Activated CD4-positive, alpha-beta T cell treated with anti-CD3 and anti-CD28 coated beads, Interleukin-2, Interleukin-6, amounts not matched to agents 100 ng/mL and 50 ng/mL, durations not matched to agents 16 hours and 8 hours (primary cell): ENCODE results near the gene SSC5D.

ENCODE experiments used
- DNase-seq: peaks from one replicate; pipeline ENCODE4 v3.0.0-alpha.2; 2020

The SSC5D gene

DNA sequence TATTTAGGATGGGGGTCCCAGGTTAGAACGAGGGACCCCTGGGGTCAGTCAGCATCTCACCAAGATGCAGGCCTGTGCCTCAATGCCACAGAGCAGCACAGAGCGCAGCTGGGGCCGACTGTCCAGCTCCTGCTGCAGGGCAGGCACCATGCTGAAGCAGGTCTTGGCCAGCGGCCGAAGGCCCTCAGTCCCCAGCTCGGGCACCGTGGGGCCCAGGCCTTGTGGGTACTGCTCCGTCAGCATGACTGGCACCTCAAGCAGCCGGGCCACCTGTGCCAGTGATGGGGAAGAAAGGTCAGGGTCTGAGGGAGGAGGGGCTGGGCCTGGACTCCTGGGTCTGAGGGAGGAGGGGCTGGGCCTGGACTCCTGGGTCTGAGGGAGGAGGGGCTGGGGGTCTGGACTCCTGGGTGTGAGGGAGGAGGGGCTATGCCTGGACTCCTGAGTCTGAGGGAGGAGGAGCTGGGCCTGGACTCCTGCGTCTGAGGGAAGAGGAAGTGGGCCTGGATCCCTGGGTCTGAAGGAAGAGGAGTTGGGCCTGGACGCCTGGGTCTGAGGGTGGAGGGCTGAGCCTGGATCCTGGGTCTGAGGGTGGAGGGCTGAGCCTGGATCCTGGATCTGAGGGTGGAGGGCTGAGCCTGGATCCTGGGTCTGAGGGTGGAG is 32.5 kb upstream of the SSC5D start:
- DNase-seq: no peak

DNA sequence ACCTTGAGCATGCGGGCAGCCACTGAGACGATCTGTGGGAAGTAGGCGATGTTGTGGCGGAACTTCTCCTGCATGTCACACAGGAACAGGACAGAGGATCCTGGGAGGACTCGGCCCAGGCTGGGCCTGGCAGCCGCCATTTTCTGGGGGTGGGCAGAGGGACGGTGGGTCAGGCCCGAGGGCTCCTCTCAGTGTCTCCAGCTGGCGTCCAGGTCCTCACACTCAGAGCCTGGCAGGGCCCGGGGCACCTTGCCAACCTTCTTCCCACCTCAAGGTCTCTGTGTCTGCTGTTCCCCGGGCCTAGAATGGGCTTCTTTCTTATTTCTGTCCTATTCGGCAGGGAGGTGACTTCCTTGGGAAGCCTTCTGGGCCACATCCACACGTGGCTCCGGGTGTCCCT is 31.9 kb upstream of the SSC5D start:
- DNase-seq: no peak

DNA sequence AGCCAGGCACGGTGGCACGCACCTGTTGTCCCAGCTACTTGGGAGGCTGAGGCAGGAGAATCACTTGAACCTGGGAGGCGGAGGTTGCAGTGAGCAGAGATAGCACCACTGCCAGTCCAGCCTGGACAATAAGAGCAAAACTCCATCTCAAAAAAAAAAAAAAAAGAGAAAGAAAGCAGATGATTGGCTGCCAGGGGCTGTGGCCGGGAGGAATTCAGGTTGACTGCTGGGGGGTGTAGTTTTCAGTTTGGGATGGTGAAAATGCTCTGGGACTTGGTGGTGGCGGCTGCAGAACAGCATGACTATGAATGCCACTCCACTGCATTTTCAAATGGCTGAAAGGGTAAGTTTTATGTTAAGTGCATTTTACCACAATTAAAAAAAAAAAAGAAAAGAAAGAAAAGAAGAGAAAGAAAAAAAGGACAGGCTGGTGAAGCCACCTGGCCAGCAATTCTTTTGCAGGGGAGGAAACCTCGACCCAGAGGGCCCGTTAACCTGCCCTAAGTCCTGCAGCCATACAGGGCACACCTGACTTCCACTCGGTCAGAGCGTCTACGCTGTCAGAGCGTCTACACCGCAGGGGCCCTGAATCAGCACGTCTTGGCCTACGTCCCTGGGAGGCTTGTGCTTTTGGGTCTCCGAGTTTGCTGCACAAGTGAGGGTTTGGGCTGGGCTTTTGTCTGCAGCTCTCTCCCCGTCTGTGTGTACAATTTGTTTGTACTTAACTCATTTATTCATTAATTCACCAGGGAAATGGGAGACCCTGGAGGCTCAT is 30.4 kb upstream of the SSC5D start:
- no peak for DNase-seq

DNA sequence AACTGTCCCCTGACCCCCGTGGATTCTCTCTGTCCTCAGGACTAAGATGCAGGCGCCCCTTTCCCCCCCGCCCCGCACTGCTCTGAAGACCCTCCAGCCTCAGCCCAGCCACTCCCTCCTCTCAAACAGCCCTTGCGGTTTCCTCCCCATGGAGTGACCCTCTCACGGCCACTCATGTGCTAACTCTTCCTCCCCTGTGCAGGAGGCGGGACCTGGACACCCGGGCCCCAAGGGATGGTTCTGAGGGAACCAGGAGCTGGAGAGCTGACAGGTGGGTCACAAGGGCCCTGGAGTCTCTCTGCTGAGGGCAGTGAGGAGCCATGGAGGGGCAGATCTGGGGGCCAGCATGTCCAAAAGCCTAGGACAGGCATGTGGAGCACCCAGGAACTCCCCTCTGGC is 28.7 kb upstream of the SSC5D start:
- DNase-seq: no peak

DNA sequence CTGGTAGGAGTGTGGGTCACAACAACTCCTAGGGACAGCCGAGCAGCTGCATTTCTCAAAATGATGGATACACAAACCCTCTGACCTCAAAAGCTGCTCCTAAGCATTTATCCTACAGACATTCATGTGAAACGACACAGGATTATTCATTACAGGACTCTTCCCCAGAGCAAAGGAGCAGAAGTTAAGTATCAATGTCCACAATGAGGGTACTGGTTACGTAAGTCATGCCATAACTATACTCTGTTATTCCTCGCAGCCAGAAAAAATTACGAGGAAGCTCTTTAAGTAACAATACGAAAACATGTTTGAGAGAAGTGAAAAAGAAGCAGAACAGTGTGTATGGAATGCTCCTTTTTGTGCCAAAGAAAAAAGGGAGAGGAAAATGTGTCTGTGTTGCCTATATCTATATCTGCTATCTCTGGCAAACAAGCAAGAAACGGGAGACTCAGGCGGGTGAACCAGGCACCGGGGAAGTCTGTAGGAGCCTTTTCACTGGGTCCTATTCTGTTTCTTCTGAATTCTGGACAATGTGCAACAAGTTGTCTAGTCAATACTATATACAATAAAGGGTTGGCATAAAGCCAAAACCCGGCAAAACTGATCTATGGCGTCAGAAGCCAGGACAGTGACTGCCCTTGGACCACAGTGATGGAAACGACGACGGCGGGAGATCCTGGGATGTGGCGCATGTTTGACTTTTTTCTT is 28.1 kb upstream of the SSC5D start:
- no peak for DNase-seq

DNA sequence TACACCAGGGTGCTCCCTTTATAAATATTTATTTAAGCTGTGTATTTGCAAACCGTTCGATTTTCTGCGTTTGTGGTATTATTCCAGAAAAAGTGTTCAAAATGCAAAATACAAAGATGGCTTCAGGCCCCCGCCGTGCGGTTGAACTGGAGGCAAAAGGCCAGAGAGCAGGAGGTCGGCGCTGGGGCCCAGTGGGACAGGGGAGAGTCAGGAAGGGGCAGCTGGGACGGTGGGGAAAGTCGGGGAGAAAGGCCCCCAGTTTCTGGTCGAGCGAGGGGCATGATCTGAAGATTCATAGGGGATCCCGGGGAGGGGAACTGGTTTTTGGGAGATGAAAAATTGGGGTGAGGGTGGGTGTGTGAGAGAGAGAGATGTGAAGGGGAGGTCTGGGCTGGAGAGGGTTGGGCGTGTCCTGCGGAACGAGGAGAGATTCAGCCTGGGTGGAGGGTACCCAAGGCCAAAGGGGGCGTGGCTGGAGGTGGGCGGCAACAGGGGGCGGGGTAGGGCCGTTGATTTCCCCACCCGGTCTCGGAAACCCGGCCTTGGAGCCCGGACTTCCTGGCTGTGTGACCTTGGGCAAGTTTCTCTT is 27.5 kb upstream of the SSC5D start:
- DNase-seq: peak; percentile 70

DNA sequence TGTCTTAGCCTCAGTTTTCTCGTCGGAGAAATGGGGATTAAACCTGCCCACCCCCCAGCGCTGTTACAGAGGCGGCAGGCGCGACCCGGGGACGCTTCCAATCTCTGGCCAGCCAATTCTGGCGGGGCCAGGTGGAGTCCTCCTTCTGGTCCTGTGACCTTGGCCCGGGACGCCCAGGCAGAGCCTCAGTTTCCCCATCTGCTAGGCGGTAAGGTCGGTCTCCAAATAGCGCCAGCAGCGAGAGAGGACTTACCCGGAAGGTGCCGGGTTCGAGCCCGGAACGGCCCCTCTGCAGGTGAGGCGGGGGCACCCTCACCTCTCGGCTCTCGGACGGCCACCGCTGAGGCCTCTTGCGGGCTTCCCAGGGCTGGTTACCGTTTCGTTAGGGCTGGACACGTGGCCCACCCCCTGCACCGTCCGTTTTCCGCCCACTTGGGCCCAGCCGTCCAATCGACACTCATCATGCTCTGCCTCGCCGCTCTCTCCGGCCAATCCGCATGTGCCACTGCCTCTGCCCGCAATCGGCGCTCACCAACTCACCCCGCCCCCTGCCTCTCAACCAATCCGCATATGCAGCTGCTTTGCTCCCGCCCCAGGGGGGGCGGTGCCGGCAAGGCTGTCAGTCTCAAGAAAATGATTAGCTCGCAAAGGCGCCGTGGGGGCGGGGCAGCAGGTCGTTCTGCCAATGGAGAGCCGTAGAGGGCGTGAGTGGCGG is 26.8 kb upstream of the SSC5D start, which contains the start of gene ISOC2:
ISOC2 (minus strand) TSS at position 384 of the 715 bp plus-strand sequence. CDS start 5,156 bp downstream, outside the sequence.
- DNase-seq: peak; percentile 100

DNA sequence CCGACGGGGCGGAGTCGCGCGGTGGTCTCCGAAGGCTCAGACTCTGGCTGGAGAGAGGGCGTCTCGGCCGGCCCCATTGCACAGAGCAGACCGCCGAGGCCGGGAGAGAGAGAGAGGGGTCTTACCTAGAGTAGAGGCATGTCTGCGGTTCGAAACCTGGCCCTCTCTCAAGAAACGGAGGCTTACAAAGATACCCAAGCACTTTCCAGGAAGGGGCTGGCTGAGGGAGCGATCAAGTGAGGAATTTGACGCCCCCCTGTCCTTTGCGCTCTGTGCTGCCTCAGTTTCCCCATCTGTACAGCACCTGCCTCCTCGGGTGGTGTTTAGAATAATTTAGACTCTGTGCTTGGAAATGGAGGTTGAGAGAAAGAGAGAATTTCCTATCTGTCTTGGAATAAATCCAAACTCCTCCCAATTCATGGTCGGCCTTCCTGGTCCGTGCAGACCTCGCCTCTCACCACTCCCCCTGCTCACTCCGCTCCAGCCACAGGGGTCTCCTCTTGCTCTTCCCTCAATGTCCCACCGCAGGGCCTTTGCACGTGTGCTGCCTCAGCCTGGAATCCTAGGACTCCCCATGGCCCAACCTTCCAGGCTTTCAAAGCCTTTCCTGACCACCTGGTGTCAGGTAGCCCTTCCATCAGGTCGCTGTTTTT is 26.1 kb upstream of the SSC5D start:
- DNase-seq: no peak

DNA sequence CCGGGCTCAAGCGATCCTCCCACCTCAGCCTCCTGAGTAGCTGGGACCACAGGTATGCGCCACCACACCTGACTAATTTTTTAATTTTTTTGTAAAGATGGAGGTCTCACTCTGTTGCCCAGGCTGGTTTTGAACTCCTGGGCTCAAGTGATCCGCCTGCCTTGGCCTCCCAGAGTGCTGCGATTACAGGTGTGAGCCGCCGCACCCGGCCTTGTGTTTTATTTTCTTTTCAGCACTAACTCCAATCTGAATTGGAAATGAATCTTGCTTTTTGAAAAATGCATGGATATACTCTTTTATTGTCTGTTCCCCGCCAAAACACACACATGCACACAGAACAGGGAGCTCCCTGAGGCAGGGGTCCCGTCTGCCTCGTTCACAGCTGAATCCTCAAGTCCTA is 25.5 kb upstream of the SSC5D start:
- no peak for DNase-seq

DNA sequence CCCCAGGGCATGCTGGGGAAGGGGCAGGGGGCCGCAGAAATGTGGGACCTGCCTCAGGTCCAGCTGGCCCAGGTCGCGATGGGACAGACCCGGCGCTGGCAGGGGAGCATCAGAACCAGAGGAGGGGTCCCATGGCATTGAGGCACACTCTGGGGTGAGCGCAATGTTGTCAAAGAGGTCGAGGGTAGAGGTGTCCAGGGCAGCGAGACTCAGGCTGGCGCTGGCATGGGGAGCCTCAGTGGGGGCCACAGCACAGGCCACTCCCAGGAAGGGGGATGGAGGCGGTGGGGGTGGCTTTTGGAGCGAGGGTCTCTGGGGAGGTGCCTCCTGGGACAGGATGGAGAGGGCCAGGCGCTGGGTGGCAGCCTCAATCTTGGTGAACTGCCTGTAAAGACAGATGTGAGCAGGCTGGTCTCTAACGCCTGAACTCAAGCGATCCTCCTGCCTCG is 24.6 kb upstream of the SSC5D start:
- DNase-seq: no peak

DNA sequence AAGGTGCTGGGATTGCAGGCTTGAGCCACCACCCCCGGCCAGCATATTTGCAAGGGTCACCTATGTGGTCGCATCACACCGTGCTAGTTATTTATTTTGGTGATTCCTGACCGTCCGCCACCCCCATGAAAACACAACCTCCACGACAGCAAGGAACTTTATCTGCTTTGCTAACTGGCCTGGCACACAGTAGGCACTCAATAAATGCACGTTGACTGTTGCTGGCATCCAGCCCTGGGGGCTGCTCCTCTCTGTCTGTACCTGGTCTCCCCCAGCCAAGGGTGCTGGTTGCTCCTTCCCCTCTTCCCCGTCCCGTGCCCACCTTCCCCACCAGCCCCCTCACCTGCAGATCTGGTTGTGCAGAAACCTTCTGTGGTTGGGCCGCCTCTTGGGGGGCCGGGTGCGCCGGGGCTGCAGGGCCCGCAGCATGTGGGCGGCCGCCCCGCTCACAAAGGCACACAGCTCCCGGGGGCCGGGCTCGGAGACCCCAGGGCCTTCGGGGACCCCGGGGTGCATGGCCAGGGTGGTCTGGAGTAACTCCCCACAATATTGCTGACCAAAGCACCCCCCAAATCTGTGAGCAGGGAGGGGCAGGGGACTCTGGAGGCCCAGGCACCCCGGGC is 24.1 kb upstream of the SSC5D start:
- no peak for DNase-seq

DNA sequence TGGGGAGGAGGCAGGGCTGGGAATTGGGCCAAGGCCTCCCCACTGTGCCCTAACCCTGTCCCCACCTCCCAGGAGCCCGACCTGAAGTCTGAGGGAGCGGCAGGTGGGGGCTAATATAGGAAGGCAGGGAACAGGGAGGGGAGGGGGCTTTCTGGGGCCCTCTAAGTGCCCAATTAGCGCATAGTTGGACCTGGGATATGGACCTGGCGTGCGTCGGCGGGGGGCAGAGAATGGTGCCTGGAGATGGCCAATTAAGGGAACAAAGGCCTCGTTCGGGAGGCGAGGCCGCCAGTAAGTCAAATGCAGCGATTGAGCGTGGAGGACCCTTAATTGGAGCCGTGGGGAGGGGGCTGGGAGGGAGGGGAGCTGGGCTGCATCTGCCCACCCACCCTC is 23.6 kb upstream of the SSC5D start, which contains the start of gene C19orf85:
C19orf85 (minus strand) TSS at position 90 of the 393 bp plus-strand sequence. CDS start 197 bp downstream, outside the sequence.
- DNase-seq: no peak

DNA sequence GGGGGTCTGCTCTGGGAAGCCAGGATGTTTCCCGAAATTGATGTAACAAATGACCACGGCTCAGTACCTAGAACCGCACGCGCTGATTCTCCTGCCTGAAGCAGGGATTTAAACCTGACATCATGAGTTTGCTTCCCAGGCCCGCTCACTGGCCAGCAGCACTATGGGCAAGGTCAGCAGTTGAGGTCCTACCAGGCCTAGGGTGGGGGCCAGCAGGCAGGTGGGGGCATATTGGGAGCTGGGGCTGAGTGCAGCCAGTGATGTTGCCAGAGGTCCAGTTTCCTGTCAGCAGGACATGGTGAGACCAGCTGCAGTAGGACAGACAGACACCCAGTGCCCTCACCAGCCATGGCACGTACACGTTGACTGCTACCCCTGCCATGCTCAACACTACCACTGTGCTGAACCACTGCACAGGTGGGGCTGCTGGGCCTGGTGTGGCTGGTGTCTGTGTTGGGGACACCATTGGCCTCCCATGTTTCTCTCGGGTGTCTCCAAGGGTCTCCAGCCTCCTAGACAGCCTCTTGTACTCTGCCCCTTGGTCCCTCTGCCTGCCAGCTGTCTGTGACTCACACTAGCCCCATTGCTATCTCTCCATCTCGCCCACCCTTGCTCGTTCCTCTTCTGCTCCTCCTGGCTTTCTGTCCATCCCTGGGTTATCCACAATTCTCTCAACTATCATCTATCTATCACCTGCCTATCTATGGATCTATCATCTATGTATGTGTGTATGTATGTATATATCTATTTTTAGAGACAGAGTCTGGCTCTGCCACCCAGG is 22.6 kb upstream of the SSC5D start:
- no peak for DNase-seq

DNA sequence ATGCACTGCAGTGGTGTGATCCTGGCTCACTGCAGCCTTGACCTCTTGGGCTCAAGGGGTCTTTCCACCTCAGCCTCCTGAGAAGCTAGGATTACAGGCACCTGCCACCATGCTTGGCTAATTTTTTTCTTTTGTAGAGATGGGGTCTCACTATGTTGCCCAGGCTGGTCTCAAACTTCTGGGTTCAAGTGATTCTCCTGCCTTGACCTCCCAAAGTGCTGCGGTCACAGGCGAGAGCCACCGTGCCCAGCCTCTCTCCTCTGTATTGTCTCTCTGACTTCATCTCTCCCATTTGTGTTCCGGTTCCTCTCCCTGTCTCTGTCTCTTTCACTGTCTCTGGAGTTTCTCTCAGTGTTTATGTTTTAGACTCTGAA is 22.0 kb upstream of the SSC5D start:
- no peak for DNase-seq

DNA sequence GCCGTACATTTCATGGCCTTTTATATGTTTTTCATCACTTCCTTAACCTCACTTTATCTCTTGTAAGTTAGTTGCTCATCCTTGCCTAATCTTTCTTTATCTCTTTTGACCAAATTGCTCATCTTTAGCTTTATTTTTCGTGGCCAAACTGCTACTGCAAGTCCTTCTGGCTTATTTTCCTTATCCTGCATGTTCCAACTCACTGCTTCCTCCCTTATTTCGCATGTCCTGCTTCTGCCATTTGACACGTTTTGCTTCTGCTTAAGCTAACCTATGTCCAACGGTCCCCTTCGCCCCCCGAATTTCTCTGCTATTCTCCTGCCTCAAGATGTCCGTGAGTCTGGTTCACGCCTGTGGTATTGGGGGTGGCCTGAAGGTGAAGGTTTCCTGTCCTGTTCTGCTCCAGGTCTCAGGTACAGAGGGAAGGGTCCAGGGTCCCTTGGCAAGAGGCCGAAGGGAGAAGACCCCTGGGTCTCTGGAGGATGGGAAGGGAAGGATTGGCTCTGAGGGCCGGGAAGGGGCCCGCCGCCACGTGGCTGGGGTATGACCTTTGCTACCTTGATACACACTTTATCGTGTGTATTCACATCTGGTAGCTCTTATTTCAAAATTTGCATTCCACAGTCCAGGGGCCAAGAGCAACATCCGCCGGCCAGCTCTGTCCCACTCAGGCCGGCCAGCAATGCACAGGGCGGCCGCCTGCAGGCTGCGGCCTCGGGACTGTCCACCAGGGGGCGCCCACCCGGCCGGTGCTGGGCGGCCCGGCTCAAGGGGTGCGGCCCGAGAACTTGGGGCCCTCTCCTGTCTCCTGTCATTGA is 20.8 kb upstream of the SSC5D start:
- peak; percentile 79 for DNase-seq

DNA sequence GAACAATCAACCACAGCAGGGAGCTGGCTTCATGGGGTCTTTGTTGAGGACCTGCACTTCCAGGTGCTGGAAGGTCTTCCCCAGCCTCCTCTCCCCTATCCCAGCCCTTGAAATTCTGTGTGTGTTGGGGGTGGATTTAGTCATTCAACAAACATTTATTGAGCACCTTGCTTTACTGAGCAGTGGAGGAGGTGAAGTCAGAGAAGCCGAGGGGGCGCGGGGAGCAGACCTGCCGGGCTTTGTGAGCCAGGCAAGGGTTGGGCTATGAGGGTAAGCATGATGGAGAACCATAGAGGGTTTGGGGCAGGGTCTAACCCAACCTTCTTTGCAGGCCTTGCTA is 20.2 kb upstream of the SSC5D start:
- no peak for DNase-seq

DNA sequence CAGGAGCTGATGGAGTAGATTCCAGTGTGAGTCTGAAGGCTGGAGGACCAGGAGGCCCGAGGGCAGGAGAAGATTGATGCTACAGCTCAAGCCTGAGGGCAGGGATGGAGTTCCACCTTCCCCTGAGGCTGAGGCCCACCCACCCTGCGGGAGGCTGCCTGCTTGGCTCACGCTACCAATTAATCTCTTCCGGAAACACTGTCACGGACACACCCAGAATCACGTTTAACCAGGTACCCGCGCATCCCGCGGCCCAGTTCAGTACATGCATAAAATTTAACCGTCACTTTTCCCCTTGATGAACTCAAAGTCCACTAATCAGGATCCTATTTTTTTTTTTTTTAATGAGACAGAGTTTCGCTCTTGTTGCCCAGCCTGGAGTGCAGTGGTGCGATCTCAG is 17.0 kb upstream of the SSC5D start:
- no peak for DNase-seq

DNA sequence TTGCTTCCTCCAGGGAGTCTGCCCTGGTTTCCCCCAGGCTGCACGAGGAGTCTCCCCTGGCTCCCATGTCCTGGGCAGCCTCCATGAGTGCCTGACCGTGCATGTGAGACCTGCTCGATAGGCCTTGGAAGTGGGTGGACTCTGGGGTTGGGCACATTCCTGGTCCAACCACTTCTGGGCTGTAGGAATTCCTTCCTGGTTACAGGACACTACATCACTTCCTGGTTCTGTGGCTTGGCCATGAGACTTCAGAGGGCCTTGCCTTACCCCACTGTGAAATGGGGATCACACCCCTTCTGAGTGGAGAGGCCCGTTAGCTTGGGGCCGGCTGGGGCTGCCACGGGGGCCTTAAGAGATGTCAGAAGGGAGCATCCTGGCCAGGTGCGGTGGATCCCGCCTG is 15.8 kb upstream of the SSC5D start:
- no peak for DNase-seq

DNA sequence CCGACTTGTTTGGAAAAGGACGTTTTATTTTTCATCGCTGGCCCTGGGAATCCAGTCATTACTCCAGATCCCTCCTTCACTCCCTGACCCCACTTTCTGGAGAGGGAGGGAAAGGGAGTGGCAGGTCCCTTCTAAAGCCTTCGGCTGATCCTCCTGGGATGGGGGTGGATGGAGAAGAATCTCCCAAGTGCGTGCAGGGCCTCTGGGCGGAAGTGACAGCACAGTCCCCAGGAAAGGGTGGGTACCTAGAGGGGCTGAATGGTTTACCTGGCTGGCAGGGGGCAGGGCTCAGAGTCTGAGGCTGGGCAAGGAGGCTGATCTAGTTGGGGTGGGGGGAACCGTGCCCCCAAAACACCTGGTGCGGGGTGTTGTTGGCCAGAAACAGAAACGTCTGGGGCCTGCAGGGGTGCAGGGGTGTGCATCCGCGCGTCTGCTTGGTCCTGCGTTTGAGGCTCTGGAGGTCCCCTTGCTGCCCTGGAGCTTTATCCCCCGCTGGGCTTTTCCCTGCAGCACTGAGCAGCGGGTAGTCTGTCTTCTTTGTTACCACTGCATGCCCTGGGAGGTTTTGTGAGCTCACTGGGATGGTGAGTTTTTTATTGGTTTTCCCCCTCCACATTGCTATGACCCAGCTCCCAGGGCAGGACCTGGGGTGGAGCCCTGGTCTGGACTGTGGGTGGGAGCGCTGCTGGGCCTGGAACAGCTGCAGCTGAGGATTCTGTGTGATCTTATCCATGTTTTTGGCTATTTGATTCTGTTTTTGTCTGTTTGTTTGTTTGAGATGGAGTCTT is 14.8 kb upstream of the SSC5D start:
- no peak for DNase-seq
